Stomach smooth muscle (tissue), 2 donors: Measurements from ENCODE around the gene TARS1.

Experiments used
- H3K27ac ChIP-seq: one replicate; pipeline ENCODE4 v1.7.0; 2013; ENCODE audit warnings: mild to moderate bottlenecking, low read length, inconsistent platforms
- H3K27me3 ChIP-seq, 2 donors: one replicate each; pipeline ENCODE4 v1.7.0; 2013; ENCODE audit warnings: low read length in 2 of 2; ENCODE audit not compliant: insufficient read depth in 2 of 2, control insufficient read depth in 1 of 2
- H3K36me3 ChIP-seq, 2 donors: one replicate each; pipeline ENCODE4 v1.7.0; 2013; ENCODE audit warnings: low read length in 2 of 2; ENCODE audit not compliant: control insufficient read depth in 2 of 2, insufficient read depth in 2 of 2
- H3K4me1 ChIP-seq: one replicate; pipeline ENCODE4 v1.7.0; 2013; ENCODE audit warnings: low read length; ENCODE audit not compliant: control insufficient read depth, insufficient read depth
- H3K4me3 ChIP-seq, 2 donors: one replicate each; pipeline ENCODE4 v1.7.0; 2013; ENCODE audit warnings: low read length in 2 of 2
- H3K9ac ChIP-seq, 2 donors: one replicate each; pipeline ENCODE4 v1.7.0; 2013; ENCODE audit warnings: low read length in 2 of 2, mild to moderate bottlenecking in 1 of 2
- H3K9me3 ChIP-seq, 2 donors: one replicate each; pipeline ENCODE4 v1.7.0; 2013; ENCODE audit warnings: low read length in 2 of 2; ENCODE audit not compliant: control insufficient read depth in 2 of 2
- donor health status: healthy.
- donor health status: Pancreatic carcinoma.

TARS1 gene

GRCh38 chr5:33439905-33440481 lies 772 bp upstream of the TARS1 start:
- H3K27ac ChIP-seq, result peak overlapping the region; percentile 95
- peak overlapping the region; percentile 72 to 92 for H3K9ac ChIP-seq
- peak overlapping the region; percentile 89 to 95 for H3K4me3 ChIP-seq
- H3K27me3 ChIP-seq, result no peaks in the 10 kb centered on the region
- H3K4me1 ChIP-seq, result peaks cover 12% of the 10 kb centered on the region
- no peaks in the 10 kb centered on the region for H3K9me3 ChIP-seq
- H3K36me3 ChIP-seq, result no peaks in the 10 kb centered on the region

GRCh38 chr5:33441241-33442177 lies 744 bp downstream of the TARS1 start:
- Histone ChIP-seq H3K4me3 (peak overlapping the region; percentile 87 to 95), H3K36me3 (peaks cover 8 to 12% of the 10 kb centered on the region in 2 donors), H3K27ac (peak overlapping the region; percentile 95), H3K9ac (peak overlapping the region; percentile 92 to 97), H3K4me1 (peaks cover 12% of the 10 kb centered on the region), H3K27me3 (no peaks in the 10 kb centered on the region), H3K9me3 (no peaks in the 10 kb centered on the region)

DNA sequence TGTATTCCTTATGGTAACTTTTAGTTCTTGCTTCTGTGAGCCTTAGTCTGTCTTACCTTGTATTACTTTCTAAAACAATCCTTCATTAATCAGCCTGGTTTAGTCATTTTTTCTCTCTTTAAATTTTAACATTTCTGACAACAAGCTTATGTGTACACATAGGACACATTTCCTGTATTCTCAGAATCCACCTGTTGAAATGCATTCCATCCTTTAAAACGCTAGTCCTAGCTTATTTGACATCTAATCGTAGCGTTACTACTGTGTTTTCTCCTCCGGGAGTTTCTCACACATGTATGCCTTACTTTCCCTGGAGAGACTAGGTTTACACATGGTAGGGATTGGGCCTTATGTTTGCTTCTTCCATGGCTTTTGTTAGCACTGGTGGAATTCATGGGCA lies 3.8 kb downstream of the TARS1 start:
- no peak overlapping the region for H3K4me3 ChIP-seq
- peaks cover 12 to 14% of the 10 kb centered on the region in 2 donors for H3K36me3 ChIP-seq
- no peak overlapping the region for H3K27ac ChIP-seq
- H3K27me3 ChIP-seq, result no peaks in the 10 kb centered on the region
- no peaks in the 10 kb centered on the region for H3K9me3 ChIP-seq
- H3K9ac ChIP-seq, result no peak overlapping the region
- peaks cover 7% of the 10 kb centered on the region for H3K4me1 ChIP-seq

GRCh38 chr5:33445798-33446197 lies 5.0 kb downstream of the TARS1 start:
- H3K4me1 ChIP-seq, result peaks cover 5% of the 10 kb centered on the region
- peaks cover 12 to 21% of the 10 kb centered on the region in 2 donors for H3K36me3 ChIP-seq
- no peaks in the 10 kb centered on the region for H3K27me3 ChIP-seq
- H3K27ac ChIP-seq, result no peak overlapping the region
- H3K9ac ChIP-seq, result no peak overlapping the region
- no peak overlapping the region for H3K4me3 ChIP-seq
- H3K9me3 ChIP-seq, result no peaks in the 10 kb centered on the region

DNA sequence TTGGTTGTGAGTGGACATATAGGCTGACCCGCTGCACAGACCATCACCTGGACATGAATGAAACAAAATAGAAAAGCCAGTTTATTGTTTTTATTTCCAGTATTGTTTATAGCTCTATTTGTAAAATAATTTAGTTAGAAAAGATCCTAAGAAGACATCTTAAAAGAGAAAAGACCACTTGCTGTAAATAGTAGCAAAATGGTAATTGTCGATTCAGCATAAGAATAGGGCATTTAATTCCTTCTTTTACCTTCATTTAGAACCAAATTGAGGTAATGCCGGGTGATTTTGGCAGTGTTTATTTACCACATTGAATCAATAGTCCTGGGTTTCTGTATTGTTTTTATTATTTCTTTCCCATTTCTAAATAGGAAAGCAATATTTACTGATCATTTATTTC lies 7.4 kb downstream of the TARS1 start:
- Histone ChIP-seq H3K4me1 (no peaks in the 10 kb centered on the region), H3K9ac (no peak overlapping the region), H3K4me3 (no peak overlapping the region)

GRCh38 chr5:33457126-33457525 lies 16.4 kb downstream of the TARS1 start:
- Histone ChIP-seq H3K9me3 (no peaks in the 10 kb centered on the region), H3K36me3 (peaks cover 67 to 69% of the 10 kb centered on the region in 2 donors), H3K27me3 (no peaks in the 10 kb centered on the region), H3K4me1 (no peaks in the 10 kb centered on the region), H3K9ac (no peak overlapping the region), H3K27ac (no peak overlapping the region), H3K4me3 (no peak overlapping the region)

More for the DNA sequence above, 7.4 kb downstream of the TARS1 start:
- Histone ChIP-seq H3K27ac (no peak overlapping the region), H3K9me3 (no peaks in the 10 kb centered on the region), H3K36me3 (peaks cover 12 to 23% of the 10 kb centered on the region in 2 donors), H3K27me3 (no peaks in the 10 kb centered on the region)

GRCh38 chr5:33457817-33458216 lies 17.1 kb downstream of the TARS1 start:
- Histone ChIP-seq H3K9ac (no peak overlapping the region), H3K36me3 (peaks cover 73 to 75% of the 10 kb centered on the region in 2 donors), H3K27ac (no peak overlapping the region), H3K9me3 (no peaks in the 10 kb centered on the region), H3K4me1 (no peaks in the 10 kb centered on the region), H3K27me3 (no peaks in the 10 kb centered on the region), H3K4me3 (no peak overlapping the region)

DNA sequence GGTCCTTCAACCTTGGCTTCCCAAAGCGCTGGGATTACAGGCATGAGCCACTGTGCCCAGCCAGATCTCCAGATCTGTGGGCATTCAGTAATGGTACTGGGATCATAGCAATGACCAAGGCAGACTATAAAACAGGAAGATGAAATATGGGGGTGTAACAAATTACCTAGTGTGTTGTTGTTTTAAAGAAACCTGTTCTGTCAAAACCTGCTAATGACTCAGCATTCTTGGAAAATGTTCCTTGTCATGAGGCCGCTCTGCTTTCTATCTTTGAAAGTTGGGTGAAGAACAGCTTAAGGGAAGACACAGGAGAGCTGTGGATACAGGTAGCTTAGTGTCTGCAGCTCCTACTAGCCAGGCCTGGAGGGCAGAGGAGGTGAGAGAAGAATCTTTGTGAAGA lies 19.4 kb downstream of the TARS1 start:
- H3K9me3 ChIP-seq, result no peaks in the 10 kb centered on the region
- no peaks in the 10 kb centered on the region for H3K4me1 ChIP-seq
- H3K9ac ChIP-seq, result no peak overlapping the region
- H3K36me3 ChIP-seq, result peaks cover 80 to 85% of the 10 kb centered on the region in 2 donors
- no peak overlapping the region for H3K4me3 ChIP-seq
- no peak overlapping the region for H3K27ac ChIP-seq
- H3K27me3 ChIP-seq, result no peaks in the 10 kb centered on the region

DNA sequence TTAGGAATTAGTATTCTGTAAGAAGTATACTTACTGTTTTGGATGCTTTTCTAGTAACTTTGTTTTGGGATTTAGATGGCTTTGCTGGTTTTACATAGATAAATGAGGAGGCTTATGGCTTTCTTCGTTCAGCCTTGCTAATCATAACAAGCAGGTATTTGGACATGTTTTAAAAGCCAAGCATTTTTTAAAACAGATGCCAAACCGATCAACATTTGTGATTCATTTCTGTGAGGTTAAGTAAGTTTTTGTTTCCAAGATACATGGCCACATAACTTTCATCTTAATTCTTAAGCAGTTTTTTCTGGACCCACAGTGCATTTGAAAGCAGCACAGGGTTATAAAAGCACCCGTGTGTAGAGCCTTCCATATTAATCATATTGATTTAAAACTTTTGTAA lies 21.7 kb downstream of the TARS1 start:
- no peaks in the 10 kb centered on the region for H3K9me3 ChIP-seq
- no peaks in the 10 kb centered on the region for H3K27me3 ChIP-seq
- H3K27ac ChIP-seq, result no peak overlapping the region
- H3K4me1 ChIP-seq, result no peaks in the 10 kb centered on the region
- no peak overlapping the region for H3K4me3 ChIP-seq
- H3K9ac ChIP-seq, result no peak overlapping the region
- H3K36me3 ChIP-seq, result peaks cover 72 to 86% of the 10 kb centered on the region in 2 donors

DNA sequence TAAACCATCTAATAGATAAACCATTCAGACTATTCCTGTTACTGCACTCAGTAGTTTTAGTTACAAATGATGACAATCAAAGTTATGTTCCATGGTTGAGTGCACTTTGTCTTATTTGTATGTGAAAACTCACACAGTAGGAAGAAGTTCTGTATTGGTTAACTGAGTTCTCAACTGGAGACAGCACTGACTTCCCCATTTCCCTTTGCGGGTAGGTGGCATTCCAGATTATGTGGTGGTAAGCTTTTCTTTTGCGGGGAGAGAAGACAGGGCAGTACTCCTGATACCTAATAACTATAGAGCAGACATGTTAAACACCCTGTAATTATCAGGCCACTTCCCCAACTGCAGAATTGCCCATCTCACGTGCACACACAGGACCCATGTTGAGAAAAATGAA lies 24.4 kb downstream of the TARS1 start:
- Histone ChIP-seq H3K4me1 (no peaks in the 10 kb centered on the region), H3K27me3 (no peaks in the 10 kb centered on the region), H3K27ac (no peak overlapping the region), H3K36me3 (peaks cover 64 to 81% of the 10 kb centered on the region in 2 donors), H3K9me3 (no peaks in the 10 kb centered on the region), H3K4me3 (no peak overlapping the region), H3K9ac (no peak overlapping the region)
